CD14-positive monocyte (primary cell): ENCODE measurements around the gene SYDE1. TPM values are rescaled to one million over a fixed set of nuclear protein-coding genes. Genes with fewer than 3 reads are reported as not detected.

ENCODE experiments used
- DNase-seq, 3 donors: peaks; one replicate each; pipeline ENCODE4 v3.0.0-alpha.2; 2011 to 2022
- H2AFZ ChIP-seq: 2 replicates; pipeline ENCODE4 v1.6.0; 2012; ENCODE audit warnings: mild to moderate bottlenecking, low read depth, low read length, inconsistent platforms; ENCODE audit not compliant: insufficient read depth, poor library complexity, severe bottlenecking
- H3K27ac ChIP-seq, 2 donors: 1 replicate in 1 of 2; 2 replicates in 1 of 2; pipeline ENCODE4 v1.5.1; 2012 to 2013; ENCODE audit warnings: low read length in 2 of 2, control low read depth in 1 of 2, inconsistent platforms in 1 of 2, low read depth in 1 of 2, mild to moderate bottlenecking in 1 of 2
- H3K27me3 ChIP-seq, 2 donors: one replicate each; pipeline versions ENCODE4 v1.6.0 to v1.6.1; 2011 to 2013; ENCODE audit warnings: low read length in 2 of 2; ENCODE audit not compliant: control insufficient read depth in 2 of 2, insufficient read depth in 2 of 2
- H3K36me3 ChIP-seq, 2 donors: replicated peaks in 1 of 2; 1 replicate in 1 of 2; 2 replicates in 1 of 2; pipeline versions ENCODE4 v1.5.1 to v1.6.1; 2012 to 2013; ENCODE audit warnings: low read length in 2 of 2, control low read depth in 1 of 2, inconsistent platforms in 1 of 2, mild to moderate bottlenecking in 1 of 2; ENCODE audit not compliant: insufficient read depth in 2 of 2, control insufficient read depth in 1 of 2
- H3K4me1 ChIP-seq, 2 donors: 1 replicate in 1 of 2; 2 replicates in 1 of 2; pipeline versions ENCODE4 v1.5.1 to v1.6.1; 2012 to 2013; ENCODE audit warnings: low read length in 2 of 2, control low read depth in 1 of 2, inconsistent platforms in 1 of 2, mild to moderate bottlenecking in 1 of 2, moderate library complexity in 1 of 2; ENCODE audit not compliant: insufficient read depth in 2 of 2, control insufficient read depth in 1 of 2
- H3K4me2 ChIP-seq: replicated peaks from 2 replicates; pipeline ENCODE3; 2012; ENCODE audit warnings: low read length, moderate library complexity, mild to moderate bottlenecking; ENCODE audit not compliant: poor library complexity, severe bottlenecking; ENCODE audit errors: extremely low read depth
- H3K4me3 ChIP-seq, 3 experiments: fragments of 200-600 bp in 1 of 3; sonication (generic) in 1 of 3; replicated peaks in 1 of 3; 1 replicate in 2 of 3; 2 replicates in 1 of 3; pipeline ENCODE4 v1.5.1; 2011 to 2013; ENCODE audit warnings: low read length in 3 of 3, mild to moderate bottlenecking in 3 of 3, control low read depth in 2 of 3, low read depth in 2 of 3, inconsistent platforms in 1 of 3, moderate library complexity in 1 of 3
- H3K79me2 ChIP-seq: 2 replicates; pipeline ENCODE4 v1.6.0; 2012; ENCODE audit warnings: mild to moderate bottlenecking, control low read depth, inconsistent platforms, low read length, moderate library complexity; ENCODE audit not compliant: insufficient read depth
- H3K9ac ChIP-seq: 2 replicates; pipeline ENCODE4 v1.6.0; 2017; ENCODE audit warnings: low read length, mild to moderate bottlenecking; ENCODE audit not compliant: insufficient read depth, poor library complexity, severe bottlenecking
- H3K9me3 ChIP-seq, 2 donors: replicated peaks in 1 of 2; 1 replicate in 1 of 2; 2 replicates in 1 of 2; pipeline versions ENCODE4 v1.5.1 to v1.6.1; 2012 to 2013; ENCODE audit warnings: low read length in 2 of 2, control low read depth in 1 of 2; ENCODE audit not compliant: control insufficient read depth in 1 of 2, insufficient read depth in 1 of 2
- H4K20me1 ChIP-seq: 2 replicates; pipeline ENCODE4 v1.6.0; 2012; ENCODE audit warnings: mild to moderate bottlenecking, low read length, control low read depth, moderate library complexity; ENCODE audit not compliant: insufficient read depth
- H3K27ac Mint-ChIP-seq, 7 donors: one replicate each; pipeline ENCODE4 v1.8.0; 2020; ENCODE audit warnings: mild to moderate bottlenecking in 7 of 7, mixed read lengths in 7 of 7, moderate library complexity in 6 of 7, inconsistent platforms in 2 of 7
- H3K27me3 Mint-ChIP-seq, 3 donors: one replicate each; pipeline ENCODE4 v1.8.0; 2021 to 2022; ENCODE audit warnings: low read depth in 3 of 3, mild to moderate bottlenecking in 3 of 3, mixed read lengths in 3 of 3, moderate library complexity in 3 of 3, inconsistent platforms in 1 of 3
- H3K36me3 Mint-ChIP-seq, 2 donors: one replicate each; pipeline ENCODE4 v1.8.0; 2020; ENCODE audit warnings: mixed read lengths in 2 of 2, inconsistent platforms in 1 of 2, mild to moderate bottlenecking in 1 of 2
- H3K4me1 Mint-ChIP-seq: one replicate; pipeline ENCODE4 v1.8.0; 2020; ENCODE audit warnings: mild to moderate bottlenecking, mixed read lengths
- H3K4me3 Mint-ChIP-seq, 2 donors: one replicate each; pipeline ENCODE4 v1.8.0; 2020; ENCODE audit warnings: mild to moderate bottlenecking in 2 of 2, mixed read lengths in 2 of 2, moderate library complexity in 1 of 2
- H3K9me3 Mint-ChIP-seq, 7 donors: one replicate each; pipeline ENCODE4 v1.8.0; 2020 to 2022; ENCODE audit warnings: mixed read lengths in 7 of 7, mild to moderate bottlenecking in 6 of 7, moderate library complexity in 6 of 7, inconsistent platforms in 2 of 7
- WGBS: methylation state at CpG from one replicate; pipeline ENCODE4 v1.1.5; 2013; ENCODE audit warnings: missing lambda C conversion rate; ENCODE audit not compliant: insufficient coverage; 5-methylcytosine and 5-hydroxymethylcytosine counted together
- intact Hi-C, 2 donors: fragments of 100-400 bp; cut with micrococcal nuclease; formaldehyde crosslinking; loops; one replicate each; pipeline versions ENCODE4 v1.15.0 to v1.15.1; 2023
- polyA plus RNA-seq, 3 donors: library from polyadenylated mRNA; depleted of rRNA in 1 of 3; unstranded in 2 of 3; stranded (reverse) in 1 of 3; fragments of 300-500 nt in 2 of 3; fragments of >200 nt in 1 of 3; fragmentation: Illumina TruSeq in 2 of 3; gene quantifications; 1 replicate in 2 of 3; 2 replicates in 1 of 3; pipeline ENCODE4 v1.2.3, GENCODE V29; 2012 to 2021
- TF ChIP-seq, protein P1 (sequence below): fragments of 200-600 bp; IDR thresholded peaks from one replicate; pipeline ENCODE4 v1.8.0; 2022; ENCODE audit warnings: antibody characterized with exemption, mild to moderate bottlenecking

The SYDE1 gene
- polyA plus RNA-seq, 3 donors, result not detected

DNA sequence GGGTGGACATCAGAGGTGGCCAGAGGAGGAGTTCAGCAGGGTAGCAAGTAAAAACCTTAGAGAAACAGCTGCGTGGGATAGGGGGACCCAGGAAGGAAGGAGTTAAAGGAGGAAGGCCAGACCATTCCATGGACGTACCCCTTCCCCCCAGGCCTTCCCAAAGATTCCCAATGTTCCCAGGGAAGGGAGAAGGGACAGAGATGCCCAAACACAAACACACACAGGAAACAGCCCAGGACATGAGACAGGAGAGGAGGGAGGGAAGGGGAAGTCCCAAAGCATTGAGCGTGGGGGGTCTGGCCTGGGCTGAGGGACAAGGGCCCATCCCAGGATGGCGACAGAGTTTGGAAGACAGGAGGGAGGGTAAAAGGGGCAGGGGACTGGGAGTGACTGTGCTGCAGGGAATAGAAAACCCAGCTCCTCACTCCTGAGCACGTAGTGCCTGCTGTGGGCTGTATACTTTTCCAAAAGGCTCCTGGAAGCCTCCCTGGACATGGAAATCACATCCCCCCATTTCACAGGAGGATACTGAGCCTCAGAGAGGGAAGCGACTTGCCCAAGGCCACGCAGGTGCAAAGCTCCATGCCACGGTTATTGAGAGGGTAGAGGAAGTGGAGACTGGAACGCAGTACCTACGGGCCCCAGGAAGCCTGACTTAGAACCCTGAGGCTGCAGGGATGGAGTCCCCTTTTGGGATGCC, 1.1 kb downstream of the SYDE1 start:
- Histone ChIP-seq H3K27ac (no peak overlapping the region), H3K79me2 (no peaks in the 10 kb centered on the region), H2AFZ (no peak overlapping the region), H3K4me3 (no peak overlapping the region), H3K36me3 (no peaks in the 10 kb centered on the region), H3K4me2 (no peak overlapping the region), H3K4me1 (peaks cover 0 to 2% of the 10 kb centered on the region in 2 donors), H4K20me1 (no peaks in the 10 kb centered on the region), H3K27me3 (peaks cover 24 to 38% of the 10 kb centered on the region in 2 donors), H3K9me3 (peaks cover 12 to 15% of the 10 kb centered on the region in 2 donors), H3K9ac (no peak overlapping the region)
- DNase-seq, result no peak
- intact Hi-C loops, result loop anchor here in 1 of 2 donors (10.0 kb wide), 1 partner anchor 447 kb away; no protein-coding TSS in a partner anchor
- TF ChIP-seq, protein P1, sequence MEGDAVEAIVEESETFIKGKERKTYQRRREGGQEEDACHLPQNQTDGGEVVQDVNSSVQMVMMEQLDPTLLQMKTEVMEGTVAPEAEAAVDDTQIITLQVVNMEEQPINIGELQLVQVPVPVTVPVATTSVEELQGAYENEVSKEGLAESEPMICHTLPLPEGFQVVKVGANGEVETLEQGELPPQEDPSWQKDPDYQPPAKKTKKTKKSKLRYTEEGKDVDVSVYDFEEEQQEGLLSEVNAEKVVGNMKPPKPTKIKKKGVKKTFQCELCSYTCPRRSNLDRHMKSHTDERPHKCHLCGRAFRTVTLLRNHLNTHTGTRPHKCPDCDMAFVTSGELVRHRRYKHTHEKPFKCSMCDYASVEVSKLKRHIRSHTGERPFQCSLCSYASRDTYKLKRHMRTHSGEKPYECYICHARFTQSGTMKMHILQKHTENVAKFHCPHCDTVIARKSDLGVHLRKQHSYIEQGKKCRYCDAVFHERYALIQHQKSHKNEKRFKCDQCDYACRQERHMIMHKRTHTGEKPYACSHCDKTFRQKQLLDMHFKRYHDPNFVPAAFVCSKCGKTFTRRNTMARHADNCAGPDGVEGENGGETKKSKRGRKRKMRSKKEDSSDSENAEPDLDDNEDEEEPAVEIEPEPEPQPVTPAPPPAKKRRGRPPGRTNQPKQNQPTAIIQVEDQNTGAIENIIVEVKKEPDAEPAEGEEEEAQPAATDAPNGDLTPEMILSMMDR, result no peak
- H3K27ac Mint-ChIP-seq, result no peak overlapping the region
- peak overlapping the region in 1 of 2 donors; percentile 51 for H3K4me3 Mint-ChIP-seq
- H3K4me1 Mint-ChIP-seq, result peaks cover 10% of the 10 kb centered on the region
- peaks cover 15 to 33% (median 23%) of the 10 kb centered on the region in 7 donors for H3K9me3 Mint-ChIP-seq
- WGBS, result 47% methylated on average over 4 of the region's 10 CpGs
- peaks cover 33 to 52% (median 40%) of the 10 kb centered on the region in 3 donors for H3K27me3 Mint-ChIP-seq
- H3K36me3 Mint-ChIP-seq, result peaks cover 0 to 6% of the 10 kb centered on the region in 2 donors

DNA sequence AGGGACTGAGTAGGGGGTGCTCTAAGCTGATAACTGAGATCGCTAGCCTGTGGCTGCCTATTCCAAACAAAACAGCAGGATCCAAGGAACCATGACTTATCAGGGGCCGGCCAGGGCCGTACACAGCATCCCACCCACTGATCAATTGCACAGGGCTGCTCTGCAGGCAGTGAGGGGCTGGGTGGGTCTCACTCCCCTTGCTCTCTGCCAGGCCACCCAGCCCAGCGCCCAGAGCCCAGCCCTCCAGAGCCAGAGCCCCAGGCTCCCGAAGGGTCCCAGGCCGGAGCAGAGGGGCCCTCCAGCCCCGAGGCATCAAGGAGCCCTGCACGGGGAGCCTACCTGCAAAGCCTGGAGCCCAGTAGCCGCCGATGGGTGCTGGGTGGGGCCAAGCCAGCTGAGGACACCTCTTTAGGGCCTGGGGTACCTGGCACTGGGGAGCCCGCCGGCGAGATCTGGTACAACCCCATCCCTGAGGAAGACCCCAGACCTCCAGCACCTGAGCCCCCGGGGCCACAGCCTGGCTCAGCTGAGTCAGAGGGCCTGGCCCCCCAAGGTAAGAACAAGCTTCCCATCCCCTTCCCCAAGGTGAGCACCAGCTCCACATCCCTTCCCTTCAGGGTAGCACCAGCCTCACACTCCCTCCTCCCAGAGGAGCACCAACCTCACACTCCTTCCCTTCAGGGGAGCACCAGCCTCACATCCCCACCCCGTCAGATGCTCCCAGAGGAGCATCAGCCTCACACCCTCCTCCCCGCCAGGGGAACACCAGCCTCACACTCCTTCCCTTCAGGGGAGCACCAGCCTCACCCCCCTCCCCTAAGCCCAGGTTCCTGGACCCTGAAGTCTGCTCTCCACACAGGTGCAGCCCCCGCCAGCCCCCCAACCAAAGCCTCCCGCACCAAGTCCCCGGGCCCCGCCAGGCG, 1.9 kb downstream of the SYDE1 start:
- Histone ChIP-seq H3K27ac (no peak overlapping the region), H4K20me1 (no peaks in the 10 kb centered on the region), H3K27me3 (peaks cover 24 to 38% of the 10 kb centered on the region in 2 donors), H3K4me1 (peaks cover 0 to 2% of the 10 kb centered on the region in 2 donors), H3K9me3 (peaks cover 4 to 8% of the 10 kb centered on the region in 2 donors), H3K4me2 (no peak overlapping the region), H3K4me3 (no peak overlapping the region), H3K9ac (no peak overlapping the region), H3K36me3 (peaks cover 0 to 6% of the 10 kb centered on the region in 2 donors), H2AFZ (no peak overlapping the region), H3K79me2 (no peaks in the 10 kb centered on the region)
- WGBS, result 94% methylated on average over 19 of the region's 21 CpGs
- Mint-ChIP-seq H3K36me3 (peaks cover 4 to 6% of the 10 kb centered on the region in 2 donors), H3K27me3 (peaks cover 33 to 50% (median 40%) of the 10 kb centered on the region in 3 donors), H3K9me3 (peaks cover 9 to 25% (median 15%) of the 10 kb centered on the region in 7 donors), H3K4me3 (peak overlapping the region in 1 of 2 donors; percentile 48), H3K27ac (peak overlapping the region in 1 of 7 donors; percentile 61), H3K4me1 (peaks cover 10% of the 10 kb centered on the region)
- TF ChIP-seq, protein P1, result no peak
- intact Hi-C loops, result loop anchor here in 1 of 2 donors (10.0 kb wide), 1 partner anchor 446 kb away; no protein-coding TSS in a partner anchor
- DNase-seq, result no peak
